ENCODE results near the gene PSG1.
"Not testable (repeated sequence)": the region's sequence is repeated elsewhere in the genome, so short reads cannot be mapped to it uniquely, and the experiment has no call there.

PSG1 gene

GRCh38 chr19:42853231-42853630 is 26.3 kb downstream of the PSG1 start:
- H3K4me3 ChIP-seq (ENCODE audit: low read length); H3K9me3 ChIP-seq (ENCODE audit: control insufficient read depth, insufficient read depth, low read length); H3K27ac ChIP-seq (ENCODE audit: low read length); H3K27me3 ChIP-seq (ENCODE audit: control insufficient read depth, insufficient read depth, low read length); H3K36me3 ChIP-seq (ENCODE audit: control insufficient read depth, insufficient read depth, low read length); DNase-seq (ENCODE audit: low read depth, low spot score); H3K4me1 ChIP-seq (ENCODE audit: control insufficient read depth, insufficient read depth, low read length): not testable (repeated sequence)
- no CpG with 5 or more reads among the region's 1 CpG for WGBS (ENCODE audit: insufficient coverage, insufficient read length)

- H3K27ac ChIP-seq (ENCODE audit: low read length); H3K27me3 ChIP-seq (ENCODE audit: control insufficient read depth, insufficient read depth, low read length); H3K4me3 ChIP-seq (ENCODE audit: low read length); H3K4me1 ChIP-seq (ENCODE audit: control insufficient read depth, insufficient read depth, low read length); DNase-seq (ENCODE audit: low read depth, low spot score); H3K9me3 ChIP-seq (ENCODE audit: control insufficient read depth, insufficient read depth, low read length); H3K36me3 ChIP-seq (ENCODE audit: control insufficient read depth, insufficient read depth, low read length): not testable (repeated sequence)
Observed at GRCh38 chr19:42852821-42853220, 26.7 kb downstream of the PSG1 start.

DNA sequence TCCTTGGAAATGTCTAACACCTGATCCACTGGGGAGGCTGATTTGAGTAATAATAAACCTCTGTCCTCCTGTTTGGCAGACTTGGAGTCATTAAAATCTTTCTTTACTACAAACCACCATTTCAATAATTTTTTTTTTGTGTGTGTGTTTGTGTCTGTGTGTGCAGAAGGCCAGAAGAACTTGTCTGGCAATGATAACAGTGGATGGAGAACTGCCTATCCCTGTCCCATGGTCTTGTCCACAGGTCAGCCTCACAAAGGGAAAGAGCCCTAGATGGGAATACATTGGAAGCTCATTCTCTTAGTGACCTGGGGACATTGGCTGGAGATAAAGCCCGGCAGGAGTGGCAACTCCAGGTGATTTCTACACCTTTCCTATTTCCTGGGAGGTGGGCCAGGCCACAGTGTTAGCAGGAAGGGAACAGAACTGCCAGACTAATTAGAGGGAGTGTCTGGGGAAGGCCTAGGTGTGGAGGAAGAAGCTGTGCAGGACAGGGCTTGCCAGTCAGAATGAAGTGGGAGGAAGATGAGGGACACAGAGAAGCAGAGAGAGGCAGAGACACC is 27.7 kb downstream of the PSG1 start:
- not testable (repeated sequence) for H3K4me1 ChIP-seq (ENCODE audit: control insufficient read depth, insufficient read depth, low read length); H3K9me3 ChIP-seq (ENCODE audit: control insufficient read depth, insufficient read depth, low read length); H3K4me3 ChIP-seq (ENCODE audit: low read length); DNase-seq (ENCODE audit: low read depth, low spot score); H3K27ac ChIP-seq (ENCODE audit: low read length); H3K36me3 ChIP-seq (ENCODE audit: control insufficient read depth, insufficient read depth, low read length); H3K27me3 ChIP-seq (ENCODE audit: control insufficient read depth, insufficient read depth, low read length)
- no CpG with 5 or more reads among the region's 1 CpG for WGBS (ENCODE audit: insufficient coverage, insufficient read length)

- H3K36me3 ChIP-seq (ENCODE audit: control insufficient read depth, insufficient read depth, low read length): no peaks in the 10 kb centered on the region
- no peaks in the 10 kb centered on the region; the same call in 1 of the 2 replicates for H3K27me3 ChIP-seq (ENCODE audit: control insufficient read depth, insufficient read depth, low read length)
- no peaks in the 10 kb centered on the region for H3K4me1 ChIP-seq (ENCODE audit: control insufficient read depth, insufficient read depth, low read length)
- H3K27ac ChIP-seq (ENCODE audit: low read length): no peak overlapping the region
- WGBS (ENCODE audit: insufficient coverage, insufficient read length): no CpG with 5 or more reads among the region's 6 CpGs
- no peak overlapping the region for H3K4me3 ChIP-seq (ENCODE audit: low read length)
- DNase-seq (ENCODE audit: low read depth, low spot score): no peak
- peaks cover 4% of the 10 kb centered on the region for H3K9me3 ChIP-seq (ENCODE audit: control insufficient read depth, insufficient read depth, low read length)
Observed at GRCh38 chr19:42850981-42851717, 28.4 kb downstream of the PSG1 start.

DNA sequence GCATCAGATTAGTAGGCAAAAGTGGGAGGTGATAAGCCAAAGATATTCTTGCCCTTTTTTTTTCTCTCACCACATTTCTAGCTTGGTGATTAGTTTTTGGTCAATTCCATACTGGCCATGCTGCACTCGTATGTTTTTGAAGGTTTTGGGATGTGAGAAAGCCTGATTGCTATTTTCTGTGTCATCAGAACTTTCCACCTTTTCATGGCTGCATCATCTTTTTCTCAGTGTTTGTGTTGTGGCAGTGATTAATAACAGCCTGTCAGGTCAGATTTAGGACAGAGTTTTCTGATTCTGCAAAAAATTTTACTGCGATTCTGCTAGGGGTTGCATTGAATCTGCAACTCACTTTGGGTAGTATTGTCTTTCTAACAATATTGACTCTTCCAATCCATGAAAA is 32.9 kb downstream of the PSG1 start:
- no peak for DNase-seq (ENCODE audit: low read depth, low spot score)
- no peaks in the 10 kb centered on the region for H3K27me3 ChIP-seq (ENCODE audit: control insufficient read depth, insufficient read depth, low read length)
- H3K9me3 ChIP-seq (ENCODE audit: control insufficient read depth, insufficient read depth, low read length): no peaks in the 10 kb centered on the region
- H3K4me3 ChIP-seq (ENCODE audit: low read length): no peak overlapping the region
- H3K4me1 ChIP-seq (ENCODE audit: control insufficient read depth, insufficient read depth, low read length): no peaks in the 10 kb centered on the region
- no CpG with 5 or more reads among the region's 2 CpGs for WGBS (ENCODE audit: insufficient coverage, insufficient read length)
- no peaks in the 10 kb centered on the region for H3K36me3 ChIP-seq (ENCODE audit: control insufficient read depth, insufficient read depth, low read length)
- H3K27ac ChIP-seq (ENCODE audit: low read length): no peak overlapping the region

DNA sequence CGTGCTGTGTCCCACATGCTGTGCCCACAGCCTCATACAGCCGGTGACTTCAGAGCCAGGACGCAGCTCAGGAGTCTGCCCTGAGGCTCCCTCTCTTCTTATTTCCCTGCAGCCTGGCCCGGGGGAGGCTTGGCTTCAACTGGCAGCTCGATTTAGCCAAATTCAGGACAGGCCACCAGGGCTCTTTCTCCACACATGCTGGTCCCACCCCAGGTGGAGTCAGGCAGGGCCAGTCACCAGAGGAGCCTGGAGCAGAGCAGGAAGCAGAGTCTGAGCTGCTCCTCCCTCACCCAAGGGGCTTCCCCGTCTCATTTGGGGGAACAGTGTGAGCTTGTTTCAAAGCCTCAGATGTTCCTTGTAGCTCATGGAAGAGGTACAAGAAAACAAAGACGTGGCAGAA is 35.9 kb downstream of the PSG1 start:
- WGBS (ENCODE audit: insufficient coverage, insufficient read length): no CpG with 5 or more reads among the region's 7 CpGs
- not testable (repeated sequence) for H3K27ac ChIP-seq (ENCODE audit: low read length); H3K4me1 ChIP-seq (ENCODE audit: control insufficient read depth, insufficient read depth, low read length); H3K9me3 ChIP-seq (ENCODE audit: control insufficient read depth, insufficient read depth, low read length); DNase-seq (ENCODE audit: low read depth, low spot score); H3K27me3 ChIP-seq (ENCODE audit: control insufficient read depth, insufficient read depth, low read length); H3K36me3 ChIP-seq (ENCODE audit: control insufficient read depth, insufficient read depth, low read length); H3K4me3 ChIP-seq (ENCODE audit: low read length)

DNA sequence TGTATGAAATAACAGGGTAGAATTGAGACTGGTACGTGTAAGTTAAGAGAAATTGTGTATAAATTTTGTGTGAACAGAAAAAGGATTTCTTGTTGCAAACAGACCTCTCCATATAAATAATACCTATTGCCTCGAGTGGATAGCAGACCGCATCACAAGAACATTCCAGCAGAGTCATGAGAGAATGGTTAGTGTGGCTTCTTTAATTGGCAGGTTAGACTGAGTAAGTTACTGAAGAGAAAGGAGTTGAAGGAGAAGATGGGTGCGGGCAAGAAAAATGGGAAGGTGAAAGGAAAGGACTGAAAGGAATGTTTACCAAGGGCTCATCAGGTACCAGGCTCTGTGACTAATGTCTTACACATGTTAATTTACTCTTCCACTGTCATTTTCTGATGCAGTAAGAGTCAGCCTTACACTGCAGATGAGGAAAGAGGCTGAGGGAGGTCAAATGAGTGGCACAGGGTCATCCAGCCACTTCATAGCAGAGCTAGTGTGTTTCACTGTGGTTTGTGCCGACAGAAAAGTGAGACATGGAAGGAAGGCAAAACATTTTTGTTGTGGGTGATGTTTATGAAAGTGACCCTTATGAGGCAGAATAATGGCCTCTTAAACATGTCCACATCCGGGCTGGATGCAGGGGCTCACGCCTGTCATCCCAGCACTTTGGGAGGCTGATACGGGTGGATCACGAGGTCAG is 46.6 kb downstream of the PSG1 start:
- no CpG with 5 or more reads among the region's 9 CpGs for WGBS (ENCODE audit: insufficient coverage, insufficient read length)
- not testable (repeated sequence) for H3K27ac ChIP-seq (ENCODE audit: low read length)

GRCh38 chr19:42832023-42832680 is 47.4 kb downstream of the PSG1 start:
- H3K36me3 ChIP-seq (ENCODE audit: control insufficient read depth, insufficient read depth, low read length); H3K4me3 ChIP-seq (ENCODE audit: low read length); H3K9me3 ChIP-seq (ENCODE audit: control insufficient read depth, insufficient read depth, low read length); H3K4me1 ChIP-seq (ENCODE audit: control insufficient read depth, insufficient read depth, low read length); H3K27me3 ChIP-seq (ENCODE audit: control insufficient read depth, insufficient read depth, low read length); H3K27ac ChIP-seq (ENCODE audit: low read length); DNase-seq (ENCODE audit: low read depth, low spot score): not testable (repeated sequence)
- no CpG with 5 or more reads among the region's 3 CpGs for WGBS (ENCODE audit: insufficient coverage, insufficient read length)

More for the DNA sequence above, 46.6 kb downstream of the PSG1 start:
- not testable (repeated sequence) for H3K4me3 ChIP-seq (ENCODE audit: low read length); DNase-seq (ENCODE audit: low read depth, low spot score); H3K27me3 ChIP-seq (ENCODE audit: control insufficient read depth, insufficient read depth, low read length); H3K9me3 ChIP-seq (ENCODE audit: control insufficient read depth, insufficient read depth, low read length); H3K4me1 ChIP-seq (ENCODE audit: control insufficient read depth, insufficient read depth, low read length); H3K36me3 ChIP-seq (ENCODE audit: control insufficient read depth, insufficient read depth, low read length)

DNA sequence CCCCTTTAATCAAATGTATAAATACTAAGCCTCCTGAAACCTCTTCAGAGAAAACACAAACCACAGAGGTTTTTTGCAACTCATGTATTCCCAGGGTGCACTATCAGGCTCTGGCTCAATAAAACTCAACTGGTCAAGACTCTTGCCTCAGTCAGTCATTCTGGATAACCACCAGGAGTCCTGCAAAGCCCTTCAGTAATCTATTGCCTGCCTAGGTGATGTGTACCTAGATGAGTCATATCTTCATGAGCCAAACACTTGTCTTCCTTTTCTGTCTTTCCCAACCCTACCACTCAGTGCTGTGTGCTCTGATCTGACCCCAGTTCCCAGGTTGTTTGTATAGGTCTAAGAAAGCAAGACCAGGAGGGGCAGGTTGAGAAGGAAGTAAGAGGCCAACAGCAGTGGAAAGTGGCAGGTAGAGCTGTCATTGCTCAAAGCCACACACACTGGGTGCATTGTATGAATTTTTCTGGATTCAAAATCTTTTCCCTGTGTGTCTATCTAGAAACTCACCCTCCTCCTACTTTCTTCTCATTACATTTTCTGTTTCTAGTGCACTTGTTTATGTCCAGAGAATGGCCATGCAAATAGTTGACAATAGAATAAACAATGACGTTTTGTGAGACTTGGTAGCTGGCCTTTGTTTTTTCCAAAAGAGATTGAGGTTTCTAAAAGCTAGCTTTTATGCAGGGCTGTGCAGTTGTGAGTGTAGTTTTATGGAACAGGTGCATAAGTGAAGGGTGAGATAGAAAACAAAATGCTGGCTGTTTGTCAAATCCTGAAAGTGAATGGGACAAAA is 48.1 kb downstream of the PSG1 start:
- H3K4me1 ChIP-seq (ENCODE audit: control insufficient read depth, insufficient read depth, low read length): no peaks in the 10 kb centered on the region
- no peaks in the 10 kb centered on the region; the same call in 1 of the 2 replicates for H3K9me3 ChIP-seq (ENCODE audit: control insufficient read depth, insufficient read depth, low read length)
- H3K27me3 ChIP-seq (ENCODE audit: control insufficient read depth, insufficient read depth, low read length): no peaks in the 10 kb centered on the region
- no peak overlapping the region for H3K27ac ChIP-seq (ENCODE audit: low read length)
- H3K36me3 ChIP-seq (ENCODE audit: control insufficient read depth, insufficient read depth, low read length): no peaks in the 10 kb centered on the region
- DNase-seq (ENCODE audit: low read depth, low spot score): no peak
- no CpG with 5 or more reads among the region's 1 CpG for WGBS (ENCODE audit: insufficient coverage, insufficient read length)
- no peak overlapping the region for H3K4me3 ChIP-seq (ENCODE audit: low read length)

DNA sequence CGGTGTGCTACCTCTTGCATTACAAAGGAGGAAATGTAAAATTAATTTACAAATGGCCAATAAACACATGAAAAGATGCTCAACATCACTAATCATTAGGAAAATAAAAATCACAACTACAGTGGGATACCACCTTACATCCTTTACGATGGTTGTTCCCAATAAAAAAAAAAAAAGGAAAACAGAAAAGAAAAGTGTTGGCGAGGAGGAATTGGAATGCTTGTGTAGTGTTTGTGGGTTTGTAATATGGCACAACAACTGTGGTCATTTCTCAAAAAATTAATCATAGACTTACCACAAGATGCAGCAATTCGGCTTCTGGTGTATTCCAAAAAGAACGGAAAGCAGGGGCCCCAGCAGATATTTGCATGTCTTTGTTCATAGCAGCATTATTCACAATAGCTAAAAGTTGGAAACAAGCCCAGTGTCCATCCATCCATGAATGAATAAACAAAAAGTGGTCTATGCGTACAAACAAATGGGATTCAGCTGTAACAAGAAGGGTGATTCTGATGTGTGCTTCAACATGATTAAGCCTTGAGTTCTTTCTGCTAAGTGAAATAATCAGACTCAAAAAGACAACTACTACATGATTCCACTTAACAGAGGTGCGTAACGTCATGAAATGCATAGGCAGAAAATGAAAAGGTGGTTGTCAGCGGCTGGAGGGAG is 58.1 kb downstream of the PSG1 start:
- not testable (repeated sequence) for DNase-seq (ENCODE audit: low read depth, low spot score); H3K36me3 ChIP-seq (ENCODE audit: control insufficient read depth, insufficient read depth, low read length); H3K27me3 ChIP-seq (ENCODE audit: control insufficient read depth, insufficient read depth, low read length); H3K4me3 ChIP-seq (ENCODE audit: low read length); H3K27ac ChIP-seq (ENCODE audit: low read length); H3K9me3 ChIP-seq (ENCODE audit: control insufficient read depth, insufficient read depth, low read length); H3K4me1 ChIP-seq (ENCODE audit: control insufficient read depth, insufficient read depth, low read length)
- WGBS (ENCODE audit: insufficient coverage, insufficient read length): no CpG with 5 or more reads among the region's 9 CpGs
